GM15510 (cell line): ENCODE data around the gene PRR20A.
"Not testable (repeated sequence)": the region's sequence is repeated elsewhere in the genome, so short reads cannot be mapped to it uniquely, and the experiment has no call there.

ENCODE experiments used
- POLR2A ChIP-seq: IDR thresholded peaks from 3 replicates; pipeline ENCODE4 v1.6.1; 2011; ENCODE audit warnings: borderline replicate concordance; ENCODE audit not compliant: insufficient read length; ENCODE audit errors: extremely low read depth

Gene PRR20A

DNA sequence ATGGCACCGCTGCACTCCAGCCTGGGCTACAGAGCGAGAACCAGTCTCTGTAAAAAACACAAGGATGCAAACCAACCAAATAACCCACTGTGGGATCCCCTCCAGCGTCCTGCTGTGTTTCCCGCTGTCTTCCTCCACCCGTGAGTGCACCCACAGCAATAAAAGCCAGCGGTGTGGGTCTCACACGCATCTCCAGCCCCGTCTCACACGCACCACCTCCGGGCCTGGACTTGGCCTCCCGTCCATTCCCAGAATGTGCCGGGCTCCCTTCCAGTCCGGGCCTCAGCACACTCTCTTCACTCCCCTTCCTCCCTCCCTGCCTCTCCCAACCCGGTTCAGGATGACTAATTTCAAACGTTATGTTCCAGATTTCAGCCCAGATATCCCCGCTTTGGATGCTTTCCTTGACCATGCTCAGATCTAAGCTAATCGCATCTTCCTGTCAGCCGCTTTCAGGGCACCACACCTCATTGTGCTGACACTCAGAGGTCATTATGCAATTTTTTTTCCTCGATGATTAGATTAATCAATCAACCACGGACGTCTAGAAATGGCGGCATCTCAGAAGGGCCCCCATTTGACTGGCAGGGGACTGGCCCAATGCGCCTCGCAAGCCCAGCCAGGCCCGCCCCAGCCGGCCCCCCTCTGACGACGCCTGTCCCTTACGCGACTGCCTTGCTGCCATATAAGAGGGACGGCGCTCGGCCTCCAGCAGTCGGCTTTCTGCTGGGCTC, at the start of gene PRR20A:
Gene PRR20A, plus strand, starts transcription at position 684 of the 734 bp plus-strand sequence. CDS start 387 bp downstream, outside the sequence.
- TF ChIP-seq POLR2A = not testable (repeated sequence)

DNA sequence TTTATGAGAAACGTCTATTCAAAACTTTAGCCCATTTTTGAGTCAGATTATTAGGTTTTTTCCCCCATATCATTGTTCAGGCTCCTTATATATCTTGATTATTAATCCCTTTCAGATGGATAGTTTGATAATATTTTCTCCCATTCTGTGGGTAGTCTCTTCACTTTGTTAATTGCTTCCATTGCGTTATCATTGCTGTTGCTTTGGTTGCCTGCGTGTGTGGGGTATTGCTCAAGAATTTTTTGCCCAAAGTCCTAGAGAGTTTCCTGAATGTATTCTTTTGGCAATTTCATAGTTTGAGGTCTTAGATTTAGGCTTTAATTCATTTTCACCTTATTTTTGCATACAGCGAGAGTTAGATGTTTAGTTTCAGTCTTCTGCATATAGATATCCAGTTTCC, 25.8 kb upstream of the PRR20A start:
- TF ChIP-seq POLR2A = no peak

- no peak for TF ChIP-seq POLR2A
Measured at GRCh38 chr13:57123681-57124080, 17.0 kb upstream of the PRR20A start.

- TF ChIP-seq POLR2A = no peak
Measured at GRCh38 chr13:57128909-57129308, 11.8 kb upstream of the PRR20A start.

DNA sequence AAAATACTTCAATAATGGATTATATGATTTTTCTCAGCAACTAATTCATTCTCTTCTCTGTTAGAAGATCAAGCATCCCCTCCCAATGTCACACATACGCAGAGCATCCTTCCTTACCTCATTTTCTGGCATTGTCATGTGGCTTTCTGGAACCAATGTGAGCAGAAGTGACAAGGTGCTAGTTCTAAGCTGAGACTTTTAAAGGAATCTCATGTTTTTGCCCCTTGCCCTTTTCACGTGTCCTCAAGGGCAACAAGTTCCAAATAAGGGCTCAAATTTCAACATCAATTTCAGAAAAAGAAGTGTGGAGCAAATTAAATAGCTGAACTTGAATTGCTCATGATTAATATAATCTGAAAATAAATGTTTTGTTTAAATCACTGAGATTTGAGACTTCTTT, 4.6 kb upstream of the PRR20A start:
- no peak for TF ChIP-seq POLR2A

- no peak for TF ChIP-seq POLR2A
Measured at GRCh38 chr13:57137585-57137984, 3.1 kb upstream of the PRR20A start.

DNA sequence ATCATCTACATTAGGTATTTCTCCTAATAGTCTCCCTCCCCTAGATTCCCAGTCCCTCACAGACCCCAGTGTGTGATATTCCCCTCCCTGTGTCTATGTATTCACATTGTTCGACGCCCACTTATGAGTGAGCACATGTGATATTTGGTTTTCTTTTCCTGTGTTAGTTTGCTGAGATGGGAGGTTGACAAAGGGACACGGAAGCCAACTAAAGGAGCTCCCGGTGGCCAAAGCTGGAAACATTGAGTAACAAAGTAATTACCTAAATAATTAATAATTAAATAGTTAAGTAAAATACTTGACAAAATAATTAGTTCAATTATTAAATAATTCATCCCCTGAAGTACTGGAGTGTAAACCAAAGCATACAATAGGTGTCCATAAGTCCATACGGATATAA, 1.7 kb upstream of the PRR20A start:
- TF ChIP-seq POLR2A = no peak

DNA sequence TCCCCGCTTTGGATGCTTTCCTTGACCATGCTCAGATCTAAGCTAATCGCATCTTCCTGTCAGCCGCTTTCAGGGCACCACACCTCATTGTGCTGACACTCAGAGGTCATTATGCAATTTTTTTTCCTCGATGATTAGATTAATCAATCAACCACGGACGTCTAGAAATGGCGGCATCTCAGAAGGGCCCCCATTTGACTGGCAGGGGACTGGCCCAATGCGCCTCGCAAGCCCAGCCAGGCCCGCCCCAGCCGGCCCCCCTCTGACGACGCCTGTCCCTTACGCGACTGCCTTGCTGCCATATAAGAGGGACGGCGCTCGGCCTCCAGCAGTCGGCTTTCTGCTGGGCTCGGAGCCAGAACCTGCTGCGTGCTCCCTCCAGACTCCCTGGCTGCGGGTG, 6.5 kb downstream of the PRR20A start, which contains the start of gene PRR20B:
Gene PRR20B, plus strand, starts transcription at position 301 of the 400 bp plus-strand sequence. CDS start 387 bp downstream, outside the sequence.
- not testable (repeated sequence) for TF ChIP-seq POLR2A

DNA sequence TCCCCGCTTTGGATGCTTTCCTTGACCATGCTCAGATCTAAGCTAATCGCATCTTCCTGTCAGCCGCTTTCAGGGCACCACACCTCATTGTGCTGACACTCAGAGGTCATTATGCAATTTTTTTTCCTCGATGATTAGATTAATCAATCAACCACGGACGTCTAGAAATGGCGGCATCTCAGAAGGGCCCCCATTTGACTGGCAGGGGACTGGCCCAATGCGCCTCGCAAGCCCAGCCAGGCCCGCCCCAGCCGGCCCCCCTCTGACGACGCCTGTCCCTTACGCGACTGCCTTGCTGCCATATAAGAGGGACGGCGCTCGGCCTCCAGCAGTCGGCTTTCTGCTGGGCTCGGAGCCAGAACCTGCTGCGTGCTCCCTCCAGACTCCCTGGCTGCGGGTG, 13.0 kb downstream of the PRR20A start, which contains the start of gene PRR20C:
Gene PRR20C, plus strand, starts transcription at position 301 of the 400 bp plus-strand sequence. CDS start 387 bp downstream, outside the sequence.
- TF ChIP-seq POLR2A = not testable (repeated sequence)

DNA sequence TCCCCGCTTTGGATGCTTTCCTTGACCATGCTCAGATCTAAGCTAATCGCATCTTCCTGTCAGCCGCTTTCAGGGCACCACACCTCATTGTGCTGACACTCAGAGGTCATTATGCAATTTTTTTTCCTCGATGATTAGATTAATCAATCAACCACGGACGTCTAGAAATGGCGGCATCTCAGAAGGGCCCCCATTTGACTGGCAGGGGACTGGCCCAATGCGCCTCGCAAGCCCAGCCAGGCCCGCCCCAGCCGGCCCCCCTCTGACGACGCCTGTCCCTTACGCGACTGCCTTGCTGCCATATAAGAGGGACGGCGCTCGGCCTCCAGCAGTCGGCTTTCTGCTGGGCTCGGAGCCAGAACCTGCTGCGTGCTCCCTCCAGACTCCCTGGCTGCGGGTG, 19.6 kb downstream of the PRR20A start, which contains the start of gene PRR20D:
Gene PRR20D, plus strand, starts transcription at position 301 of the 400 bp plus-strand sequence. CDS start 387 bp downstream, outside the sequence.
- TF ChIP-seq POLR2A = not testable (repeated sequence)

GRCh38 chr13:57166897-57167296, 26.2 kb downstream of the PRR20A start, which contains the start of gene PRR20E:
PRR20E (plus strand) TSS chr13:57167197; CDS start chr13:57167584, 387 bp downstream.
- not testable (repeated sequence) for TF ChIP-seq POLR2A

GRCh38 chr13:57191667-57192066, 50.9 kb downstream of the PRR20A start:
- TF ChIP-seq POLR2A = no peak
